Measurements from ENCODE around the gene MED22.

DNA sequence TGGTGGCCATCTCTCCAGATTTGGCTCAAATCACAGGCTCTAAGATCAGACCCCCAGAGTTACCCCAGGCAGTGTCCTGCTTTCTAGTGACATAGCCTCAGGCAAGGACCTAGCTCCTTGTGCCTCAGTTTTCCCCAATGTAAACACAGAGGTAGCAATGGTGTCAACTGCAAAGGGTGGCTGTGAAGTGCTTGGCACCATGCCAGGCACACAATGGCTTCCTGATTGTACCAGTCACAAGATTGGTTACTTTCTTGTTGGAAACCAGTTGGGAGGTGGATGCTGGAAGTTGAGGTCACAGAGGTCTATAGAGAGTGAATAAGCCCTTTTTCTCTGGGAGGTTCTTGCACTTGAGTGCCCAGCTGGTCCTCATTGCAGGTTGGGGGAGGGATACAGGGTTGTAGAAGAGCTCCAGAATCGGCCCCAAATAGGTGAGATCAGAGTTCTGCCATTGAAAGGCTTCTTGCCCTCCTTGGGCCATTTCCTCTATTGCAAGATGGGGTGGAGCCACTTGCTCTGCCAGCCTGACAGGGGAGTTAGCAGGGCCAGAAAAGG lies 30.6 kb upstream of the MED22 start:
- no peak for TF ChIP-seq POLR2A (IDR thresholded peaks at IDR 0.05)
- TF ChIP-seq, protein P1, sequence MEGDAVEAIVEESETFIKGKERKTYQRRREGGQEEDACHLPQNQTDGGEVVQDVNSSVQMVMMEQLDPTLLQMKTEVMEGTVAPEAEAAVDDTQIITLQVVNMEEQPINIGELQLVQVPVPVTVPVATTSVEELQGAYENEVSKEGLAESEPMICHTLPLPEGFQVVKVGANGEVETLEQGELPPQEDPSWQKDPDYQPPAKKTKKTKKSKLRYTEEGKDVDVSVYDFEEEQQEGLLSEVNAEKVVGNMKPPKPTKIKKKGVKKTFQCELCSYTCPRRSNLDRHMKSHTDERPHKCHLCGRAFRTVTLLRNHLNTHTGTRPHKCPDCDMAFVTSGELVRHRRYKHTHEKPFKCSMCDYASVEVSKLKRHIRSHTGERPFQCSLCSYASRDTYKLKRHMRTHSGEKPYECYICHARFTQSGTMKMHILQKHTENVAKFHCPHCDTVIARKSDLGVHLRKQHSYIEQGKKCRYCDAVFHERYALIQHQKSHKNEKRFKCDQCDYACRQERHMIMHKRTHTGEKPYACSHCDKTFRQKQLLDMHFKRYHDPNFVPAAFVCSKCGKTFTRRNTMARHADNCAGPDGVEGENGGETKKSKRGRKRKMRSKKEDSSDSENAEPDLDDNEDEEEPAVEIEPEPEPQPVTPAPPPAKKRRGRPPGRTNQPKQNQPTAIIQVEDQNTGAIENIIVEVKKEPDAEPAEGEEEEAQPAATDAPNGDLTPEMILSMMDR (IDR thresholded peaks at IDR 0.05) = no peak

Data from lower leg skin (tissue), 3 donors.